CD4-positive, alpha-beta memory T cell (primary cell): ENCODE results near the gene SLC35F1. TPM values are rescaled to one million over a fixed set of nuclear protein-coding genes. Genes with fewer than 3 reads are reported as not detected.

ENCODE experiments used
- CTCF ChIA-PET: fragments of 350-600 bp; sonication (Branson Sonifier 250); formaldehyde crosslinking; loops from one replicate; lab custom pipeline; 2021; ENCODE audit warnings: inconsistent platforms; ENCODE audit not compliant: partially characterized antibody; lab: Charles Lee
- POLR2A ChIA-PET: fragments of 350-600 bp; sonication (Branson Sonifier 250); formaldehyde crosslinking; loops from one replicate; lab custom pipeline; 2021; ENCODE audit not compliant: partially characterized antibody; lab: Charles Lee
- DNase-seq, 5 donors: peaks; one replicate each; pipeline versions ENCODE4 v3.0.0 to v3.0.0-alpha.2; 2020 to 2022; ENCODE audit warnings: mixed read lengths in 1 of 5
- H3K27ac ChIP-seq: one replicate; pipeline ENCODE4 v1.7.0; 2013; ENCODE audit warnings: low read depth, low read length
- H3K27me3 ChIP-seq: 2 replicates; pipeline ENCODE4 v1.7.0; 2013; ENCODE audit warnings: mild to moderate bottlenecking, low read length, moderate library complexity; ENCODE audit not compliant: insufficient read depth
- H3K36me3 ChIP-seq: 2 replicates; pipeline ENCODE4 v1.7.0; 2013; ENCODE audit warnings: mild to moderate bottlenecking, low read length, moderate library complexity; ENCODE audit not compliant: insufficient read depth
- H3K4me1 ChIP-seq: 2 replicates; pipeline ENCODE4 v1.7.0; 2013; ENCODE audit warnings: mild to moderate bottlenecking, low read length, moderate library complexity; ENCODE audit not compliant: insufficient read depth
- H3K4me3 ChIP-seq, 2 donors: one replicate each; pipeline ENCODE4 v1.7.0; 2013; ENCODE audit warnings: low read length in 2 of 2, mild to moderate bottlenecking in 1 of 2
- H3K9me3 ChIP-seq, 2 donors: one replicate each; pipeline ENCODE4 v1.7.0; 2013; ENCODE audit warnings: low read length in 2 of 2, control low read depth in 1 of 2; ENCODE audit not compliant: control insufficient read depth in 1 of 2
- H3K27ac Mint-ChIP-seq, 7 donors: one replicate each; pipeline ENCODE4 v1.8.0; 2020 to 2021; ENCODE audit warnings: mixed read lengths in 7 of 7, mild to moderate bottlenecking in 6 of 7, inconsistent platforms in 3 of 7, moderate library complexity in 3 of 7
- H3K27me3 Mint-ChIP-seq, 2 donors: one replicate each; pipeline ENCODE4 v1.8.0; 2020 to 2021; ENCODE audit warnings: mixed read lengths in 2 of 2
- H3K36me3 Mint-ChIP-seq, 2 donors: one replicate each; pipeline ENCODE4 v1.8.0; 2020 to 2021; ENCODE audit warnings: mixed read lengths in 2 of 2, inconsistent platforms in 1 of 2, mild to moderate bottlenecking in 1 of 2
- H3K4me1 Mint-ChIP-seq, 4 donors: one replicate each; pipeline ENCODE4 v1.8.0; 2020 to 2021; ENCODE audit warnings: mixed read lengths in 4 of 4, mild to moderate bottlenecking in 1 of 4
- H3K4me3 Mint-ChIP-seq, 8 donors: one replicate each; pipeline ENCODE4 v1.8.0; 2020 to 2021; ENCODE audit warnings: mixed read lengths in 8 of 8, mild to moderate bottlenecking in 7 of 8, moderate library complexity in 6 of 8, inconsistent platforms in 3 of 8
- H3K9me3 Mint-ChIP-seq, 8 donors: one replicate each; pipeline ENCODE4 v1.8.0; 2020 to 2021; ENCODE audit warnings: mixed read lengths in 8 of 8, mild to moderate bottlenecking in 5 of 8, inconsistent platforms in 3 of 8, moderate library complexity in 1 of 8
- intact Hi-C: fragments of 100-400 bp; cut with micrococcal nuclease; formaldehyde crosslinking; loops from one replicate; pipeline ENCODE4 v1.15.1; 2023
- polyA plus RNA-seq, 2 donors: library from polyadenylated mRNA; unstranded; fragments of 300-500 nt; fragmentation: Illumina TruSeq; gene quantifications; one replicate each; pipeline ENCODE4 v1.2.3, GENCODE V29; 2021
- total RNA-seq, 2 experiments: library from RNA; stranded (reverse); gene quantifications; one replicate each; pipeline ENCODE4 v1.2.3, GENCODE V29; 2021

The SLC35F1 gene
- total and polyA plus RNA-seq, 4 experiments from 2014 or later, result not detected

- Mint-ChIP-seq H3K27ac (no peak overlapping the region), H3K36me3 (no peaks in the 10 kb centered on the region), H3K4me3 (peak overlapping the region; percentile 39 to 81 (median 69)), H3K4me1 (peaks cover 3 to 12% (median 9%) of the 10 kb centered on the region in 4 donors), H3K9me3 (peaks cover 0 to 6% (median 0%) of the 10 kb centered on the region in 8 donors), H3K27me3 (peaks cover 40 to 50% of the 10 kb centered on the region in 2 donors)
- intact Hi-C loops, result no loop called here
- CTCF ChIA-PET, result no interaction called here
- Histone ChIP-seq H3K27me3 (peaks cover 12% of the 10 kb centered on the region), H3K36me3 (no peaks in the 10 kb centered on the region), H3K4me1 (peaks cover 4% of the 10 kb centered on the region), H3K4me3 (no peak overlapping the region), H3K9me3 (no peaks in the 10 kb centered on the region), H3K27ac (no peak overlapping the region)
- peak in 1 of 5 donors; percentile 9 for DNase-seq
- POLR2A ChIA-PET, result no interaction called here
Observed at GRCh38 chr6:117906507-117906957, 532 bp upstream of the SLC35F1 start.

- Mint-ChIP-seq H3K27me3 (peaks cover 39 to 58% of the 10 kb centered on the region in 2 donors), H3K4me3 (peak overlapping the region in 1 of 8 donors; percentile 20), H3K27ac (no peak overlapping the region), H3K4me1 (peaks cover 3 to 12% (median 9%) of the 10 kb centered on the region in 4 donors), H3K36me3 (no peaks in the 10 kb centered on the region), H3K9me3 (peaks cover 0 to 6% (median 0%) of the 10 kb centered on the region in 8 donors)
- POLR2A ChIA-PET, result no interaction called here
- no peaks in the 10 kb centered on the region for H3K9me3 ChIP-seq
- no peak overlapping the region for H3K27ac ChIP-seq
- DNase-seq, result no peak
- peaks cover 15% of the 10 kb centered on the region for H3K27me3 ChIP-seq
- intact Hi-C loops, result no loop called here
- no peaks in the 10 kb centered on the region for H3K36me3 ChIP-seq
- no peak overlapping the region for H3K4me3 ChIP-seq
- peaks cover 4% of the 10 kb centered on the region for H3K4me1 ChIP-seq
- CTCF ChIA-PET, result no interaction called here
Observed at GRCh38 chr6:117907601-117908245, 659 bp downstream of the SLC35F1 start.

- Mint-ChIP-seq H3K4me3 (peak overlapping the region; percentile 66 to 84 (median 78)), H3K9me3 (peaks cover 0 to 6% (median 0%) of the 10 kb centered on the region in 8 donors), H3K27me3 (peaks cover 45 to 58% of the 10 kb centered on the region in 2 donors), H3K4me1 (peaks cover 3 to 12% (median 9%) of the 10 kb centered on the region in 4 donors), H3K36me3 (no peaks in the 10 kb centered on the region), H3K27ac (no peak overlapping the region)
- ChIA-PET CTCF (no interaction called here), POLR2A (no interaction called here)
- H3K9me3 ChIP-seq, result no peaks in the 10 kb centered on the region
- H3K4me3 ChIP-seq, result no peak overlapping the region
- intact Hi-C loops, result no loop called here
- no peak for DNase-seq
- peaks cover 15% of the 10 kb centered on the region for H3K27me3 ChIP-seq
- no peaks in the 10 kb centered on the region for H3K36me3 ChIP-seq
- peaks cover 4% of the 10 kb centered on the region for H3K4me1 ChIP-seq
- H3K27ac ChIP-seq, result no peak overlapping the region
Observed at GRCh38 chr6:117908246-117909068, 1.4 kb downstream of the SLC35F1 start.

GRCh38 chr6:117909638-117910037 is 2.6 kb downstream of the SLC35F1 start:
- intact Hi-C loops, result no loop called here
- Mint-ChIP-seq H3K9me3 (peaks cover 0 to 6% (median 0%) of the 10 kb centered on the region in 8 donors), H3K36me3 (no peaks in the 10 kb centered on the region), H3K4me3 (no peak overlapping the region), H3K4me1 (peaks cover 3 to 12% (median 9%) of the 10 kb centered on the region in 4 donors), H3K27me3 (peaks cover 43 to 49% of the 10 kb centered on the region in 2 donors), H3K27ac (no peak overlapping the region)
- Histone ChIP-seq H3K27ac (no peak overlapping the region), H3K36me3 (no peaks in the 10 kb centered on the region), H3K4me1 (peaks cover 4% of the 10 kb centered on the region), H3K4me3 (no peak overlapping the region), H3K27me3 (peaks cover 15% of the 10 kb centered on the region), H3K9me3 (no peaks in the 10 kb centered on the region)
- CTCF ChIA-PET, result no interaction called here
- DNase-seq, result no peak
- POLR2A ChIA-PET, result no interaction called here

- H3K4me1 ChIP-seq, result peaks cover 4% of the 10 kb centered on the region
- DNase-seq, result no peak
- no peaks in the 10 kb centered on the region for H3K36me3 ChIP-seq
- no peak overlapping the region for H3K4me3 Mint-ChIP-seq
- no peak overlapping the region for H3K4me3 ChIP-seq
- peaks cover 0 to 6% (median 0%) of the 10 kb centered on the region in 8 donors for H3K9me3 Mint-ChIP-seq
- no peaks in the 10 kb centered on the region for H3K36me3 Mint-ChIP-seq
- no peaks in the 10 kb centered on the region for H3K9me3 ChIP-seq
- intact Hi-C loops, result no loop called here
- ChIA-PET CTCF (no interaction called here), POLR2A (no interaction called here)
- H3K27ac Mint-ChIP-seq, result no peak overlapping the region
- H3K27ac ChIP-seq, result no peak overlapping the region
- H3K4me1 Mint-ChIP-seq, result peaks cover 3 to 12% (median 9%) of the 10 kb centered on the region in 4 donors
- H3K27me3 Mint-ChIP-seq, result peaks cover 38 to 40% of the 10 kb centered on the region in 2 donors
- peaks cover 15% of the 10 kb centered on the region for H3K27me3 ChIP-seq
Observed at GRCh38 chr6:117910549-117910948, 3.5 kb downstream of the SLC35F1 start.

- H3K36me3 ChIP-seq, result no peaks in the 10 kb centered on the region
- no peak overlapping the region for H3K4me3 Mint-ChIP-seq
- H3K4me1 ChIP-seq, result peaks cover 4% of the 10 kb centered on the region
Observed at GRCh38 chr6:117911150-117911549, 4.1 kb downstream of the SLC35F1 start.

GRCh38 chr6:117911660-117912059 is 4.6 kb downstream of the SLC35F1 start:
- H3K27me3 Mint-ChIP-seq, result peaks cover 29 to 31% of the 10 kb centered on the region in 2 donors
- intact Hi-C loops, result no loop called here
- no peak for DNase-seq
- peaks cover 0 to 6% (median 0%) of the 10 kb centered on the region in 8 donors for H3K9me3 Mint-ChIP-seq
- Histone ChIP-seq H3K27ac (no peak overlapping the region), H3K4me1 (peaks cover 2% of the 10 kb centered on the region), H3K9me3 (no peaks in the 10 kb centered on the region), H3K27me3 (peaks cover 12% of the 10 kb centered on the region), H3K4me3 (no peak overlapping the region), H3K36me3 (no peaks in the 10 kb centered on the region)
- H3K4me1 Mint-ChIP-seq, result peaks cover 3 to 9% (median 7%) of the 10 kb centered on the region in 4 donors
- POLR2A ChIA-PET, result no interaction called here
- no peaks in the 10 kb centered on the region for H3K36me3 Mint-ChIP-seq
- H3K4me3 Mint-ChIP-seq, result no peak overlapping the region
- CTCF ChIA-PET, result no interaction called here
- H3K27ac Mint-ChIP-seq, result no peak overlapping the region

More at GRCh38 chr6:117911150-117911549, 4.1 kb downstream of the SLC35F1 start:
- H3K36me3 Mint-ChIP-seq, result no peaks in the 10 kb centered on the region
- ChIA-PET CTCF (no interaction called here), POLR2A (no interaction called here)
- DNase-seq, result no peak
- peaks cover 34 to 36% of the 10 kb centered on the region in 2 donors for H3K27me3 Mint-ChIP-seq
- no peak overlapping the region for H3K4me3 ChIP-seq
- H3K4me1 Mint-ChIP-seq, result peaks cover 3 to 12% (median 9%) of the 10 kb centered on the region in 4 donors
- intact Hi-C loops, result no loop called here
- no peaks in the 10 kb centered on the region for H3K9me3 ChIP-seq
- no peak overlapping the region for H3K27ac ChIP-seq
- H3K9me3 Mint-ChIP-seq, result peaks cover 0 to 6% (median 0%) of the 10 kb centered on the region in 8 donors
- H3K27ac Mint-ChIP-seq, result no peak overlapping the region
- peaks cover 15% of the 10 kb centered on the region for H3K27me3 ChIP-seq
